GM10248 (cell line): ENCODE measurements around the gene LGR6.
A peak's percentile ranks its signal among the peaks of the same experiment; 100 is the strongest.

Experiments
- CTCF ChIA-PET: fragments of 300-600 bp; sonication (Branson Sonifier 250); formaldehyde crosslinking; extraction: SDS; loops from one replicate; lab custom pipeline; 2021; ENCODE audit warnings: antibody characterized with exemption; lab: Yijun Ruan, JAX
- POLR2A ChIA-PET: fragments of 350-650 bp; sonication (Branson Sonifier 250); formaldehyde crosslinking; extraction: SDS; loops from one replicate; lab custom pipeline; 2020; ENCODE audit warnings: antibody characterized with exemption; lab: Yijun Ruan, JAX
- DNase-seq: peaks from one replicate; pipeline ENCODE4 v3.0.0; 2012; ENCODE audit errors: extremely low spot score
- CTCF ChIP-seq: IDR thresholded peaks from 2 replicates; pipeline ENCODE4 v1.5.1; 2012; ENCODE audit warnings: mild to moderate bottlenecking, low read depth; ENCODE audit errors: extremely low read depth, missing control alignments, control extremely low read depth

Gene LGR6

DNA sequence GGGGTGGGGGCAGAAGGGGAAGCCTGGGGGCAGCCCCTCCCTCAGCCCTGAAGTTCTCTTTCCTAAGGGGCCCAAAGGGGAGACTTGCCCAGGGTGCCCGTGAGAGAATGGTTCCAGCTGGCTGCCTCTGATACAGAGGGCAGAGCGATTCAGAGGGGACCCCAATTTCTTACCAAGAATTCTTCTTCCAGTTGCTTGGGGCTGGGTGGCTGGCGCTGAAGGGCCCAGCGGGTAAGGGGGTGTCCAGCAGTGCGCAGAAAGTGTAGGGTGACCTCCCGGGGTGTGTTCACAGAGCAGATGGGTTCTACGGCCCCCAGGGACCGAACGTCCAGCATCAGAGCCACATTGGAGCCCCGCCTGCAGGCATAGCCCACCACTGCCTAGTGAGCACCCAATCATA lies 35.7 kb upstream of the LGR6 start:
- POLR2A ChIA-PET, result no interaction called here
- no peak for DNase-seq
- TF ChIP-seq CTCF, result no peak
- CTCF ChIA-PET, result no interaction called here

- DNase-seq, result peak; percentile 54
- ChIA-PET CTCF (interaction anchor here (0.9 to 3.3 kb wide), 5 partner anchors 8 to 159 kb away, joined by 3 to 15 read pairs (median 4); no protein-coding TSS in a partner anchor), POLR2A (no interaction called here)
- TF ChIP-seq CTCF, result peak; percentile 64
Measured at GRCh38 chr1:202158810-202159533, 34.6 kb upstream of the LGR6 start.

DNA sequence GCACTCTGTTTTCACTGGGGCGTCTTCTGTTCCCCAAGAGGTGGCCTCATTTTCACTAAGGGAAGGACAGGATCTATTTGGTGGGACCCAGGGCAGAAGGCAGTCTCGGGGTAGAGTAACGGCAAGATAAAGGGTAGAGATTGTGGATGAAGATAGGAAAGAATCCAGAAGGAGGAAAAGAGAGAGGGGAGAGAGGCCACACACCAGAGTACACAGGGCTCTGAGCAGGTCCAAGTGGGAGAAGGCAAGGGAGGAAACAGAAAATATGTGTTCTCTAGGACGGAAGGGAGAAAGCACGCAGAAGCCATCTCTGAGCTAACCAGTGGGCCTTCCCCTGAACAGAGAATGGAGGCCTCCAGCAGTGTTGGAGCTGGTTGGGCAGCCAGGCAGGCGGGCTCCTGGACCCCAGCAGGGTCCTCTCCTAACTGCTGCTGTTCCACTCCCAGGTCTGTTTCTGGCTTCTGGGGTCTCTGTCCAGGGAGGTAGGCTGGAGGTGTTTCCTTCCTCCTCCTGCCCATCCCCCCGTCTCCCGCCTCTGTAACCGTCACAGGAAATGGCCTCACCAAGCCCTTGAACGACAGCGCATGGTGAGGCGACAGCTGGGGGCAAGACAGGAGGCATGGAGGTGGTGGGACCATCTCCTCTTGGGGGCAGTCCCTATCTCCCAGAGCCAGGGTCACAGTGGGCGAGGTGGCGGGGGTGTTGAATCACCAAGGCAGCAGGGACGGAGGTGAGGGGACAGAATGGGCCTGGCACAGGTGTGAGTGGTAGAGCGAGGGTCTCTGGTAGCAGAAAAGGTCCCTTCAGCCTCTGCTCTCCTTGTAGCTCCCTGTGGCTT lies 33.8 kb upstream of the LGR6 start:
- peak; percentile 70 for DNase-seq
- CTCF ChIA-PET, result interaction anchor here (0.7 to 3.3 kb wide), 13 partner anchors 8 to 160 kb away, joined by 3 to 15 read pairs (median 4); no protein-coding TSS in a partner anchor
- TF ChIP-seq CTCF, result no peak

GRCh38 chr1:202160377-202160940 lies 33.1 kb upstream of the LGR6 start, which contains the start of gene PTPN7:
Gene PTPN7 (minus strand): TSS chr1:202160602. CDS start chr1:202159402, 1,200 bp downstream.
- CTCF ChIA-PET, result interaction anchor here (0.7 to 3.3 kb wide), 13 partner anchors 9 to 161 kb away, joined by 3 to 15 read pairs (median 4); no protein-coding TSS in a partner anchor
- peak; percentile 82 for DNase-seq
- peak; percentile 73 for TF ChIP-seq CTCF
- POLR2A ChIA-PET, result interaction anchor here (0.6 to 1.1 kb wide), 2 partner anchors 10 to 15 kb away, joined by 3 to 4 read pairs; no protein-coding TSS in a partner anchor

More for the DNA sequence above, 33.8 kb upstream of the LGR6 start:
- POLR2A ChIA-PET, result interaction anchor here (1.1 kb wide), 1 partner anchor 14 kb away, joined by 3 read pairs; no protein-coding TSS in a partner anchor

DNA sequence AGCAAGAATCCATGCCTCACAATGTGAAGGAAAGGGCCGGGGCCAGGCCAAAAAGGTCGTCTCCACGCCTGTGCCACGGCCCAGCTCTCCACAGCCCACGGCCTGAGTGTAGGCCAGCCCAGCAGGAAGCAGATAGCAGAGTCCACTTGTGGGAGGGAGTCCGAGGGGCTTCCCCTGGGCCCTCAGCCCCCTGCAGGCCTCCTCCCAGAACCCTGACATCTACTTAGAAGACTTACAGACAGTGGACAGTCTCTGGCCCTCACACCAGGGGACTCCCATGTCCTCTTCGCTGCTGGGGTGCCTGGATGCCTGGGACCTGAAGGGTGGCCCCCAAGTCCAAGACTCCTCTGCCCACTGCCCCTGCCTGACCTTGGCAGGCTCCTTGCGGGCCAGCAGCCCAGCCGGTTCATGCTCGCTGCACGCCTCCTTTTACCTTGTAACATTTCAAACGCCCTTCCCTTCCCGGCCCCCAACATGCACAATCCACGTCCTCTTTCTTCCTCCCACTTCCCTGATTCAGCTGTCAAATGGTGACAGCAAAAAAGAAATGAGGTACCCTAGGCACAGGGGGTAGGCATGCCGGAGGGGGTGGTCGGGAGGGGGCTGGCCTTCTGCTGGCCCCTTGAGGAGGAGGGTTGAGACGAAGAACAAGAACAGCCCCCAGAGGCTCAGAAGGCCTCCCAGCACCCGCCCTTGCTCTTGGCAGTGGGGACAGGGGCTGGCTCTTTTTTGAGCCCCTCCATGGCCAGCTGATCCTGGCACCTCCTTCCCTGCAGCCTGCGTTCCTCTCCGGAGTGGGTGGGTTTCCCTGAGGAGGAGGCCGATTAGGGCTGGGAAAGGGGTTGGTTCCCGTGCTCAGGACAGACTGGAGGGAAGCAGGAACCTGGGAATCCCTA lies 32.2 kb upstream of the LGR6 start:
- CTCF ChIA-PET, result interaction anchor here (0.9 to 3.3 kb wide), 9 partner anchors 10 to 162 kb away, joined by 3 to 15 read pairs (median 6); no protein-coding TSS in a partner anchor

More for the DNA sequence above, 32.2 kb upstream of the LGR6 start:
- POLR2A ChIA-PET, result interaction anchor here (0.6 kb wide), 1 partner anchor 10 kb away, joined by 4 read pairs; no protein-coding TSS in a partner anchor
- no peak for TF ChIP-seq CTCF
- peak; percentile 50 for DNase-seq
